ENCODE measurements around the gene CMTM5.
"Not testable (repeated sequence)": the region's sequence is repeated elsewhere in the genome, so short reads cannot be mapped to it uniquely, and the experiment has no call there.

Gene CMTM5

DNA sequence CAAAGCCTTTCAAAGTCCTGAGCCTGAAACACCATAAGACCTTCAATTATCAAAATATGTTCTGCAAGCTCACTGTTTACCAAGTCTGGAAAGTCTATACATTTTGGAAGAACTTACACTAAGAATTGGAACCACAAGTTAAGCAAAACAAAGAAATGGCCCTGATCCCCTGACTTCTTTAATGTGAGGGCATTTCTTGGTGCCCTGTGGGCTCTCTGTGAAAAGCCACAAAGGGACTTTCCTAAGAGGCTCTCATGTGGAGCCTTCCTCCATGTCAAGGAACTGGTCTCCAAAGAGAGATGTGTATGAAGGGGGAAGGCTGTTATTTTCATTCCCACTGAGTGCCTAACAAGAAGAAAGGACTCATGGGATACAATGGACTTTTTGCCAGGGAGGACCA lies 44.7 kb downstream of the CMTM5 start:
- Histone ChIP-seq H3K9me2 (replicated peaks; ENCODE audit: low read depth, low read length) (no peaks in the 10 kb centered on the region), H3K4me3 (ENCODE audit: low read length, poor library complexity, severe bottlenecking) (no peak overlapping the region), H3K9me3 (ENCODE audit: insufficient read depth, low read depth, low read length) (no peaks in the 10 kb centered on the region), H3K79me2 (ENCODE audit: insufficient read depth, low read length) (no peaks in the 10 kb centered on the region), H3K27me3 (ENCODE audit: insufficient read depth, low read length, poor library complexity, severe bottlenecking) (no peaks in the 10 kb centered on the region), H2AFZ (ENCODE audit: low read length) (no peak overlapping the region), H3K9ac (ENCODE audit: low read depth, low read length, poor library complexity, severe bottlenecking) (no peak overlapping the region), H3F3A (ENCODE audit: low read depth) (no peaks in the 10 kb centered on the region), H3K4me1 (ENCODE audit: insufficient read depth, low read length, poor library complexity, severe bottlenecking) (no peaks in the 10 kb centered on the region), H3K36me3 (ENCODE audit: insufficient read depth, low read length) (no peaks in the 10 kb centered on the region), H3K4me2 (ENCODE audit: low read depth, low read length, poor library complexity, severe bottlenecking) (no peak overlapping the region), H4K20me1 (ENCODE audit: insufficient read depth, low read length, poor library complexity, severe bottlenecking) (no peaks in the 10 kb centered on the region)
- TF ChIP-seq EZH2phosphoT487 (IDR thresholded peaks at IDR 0.05; ENCODE audit: borderline replicate concordance), result no peak
- TF ChIP-seq CTCF (conservative IDR thresholded peaks at IDR 0.05; ENCODE audit: low read length), result no peak

GRCh38 chr14:23423657-23424056 lies 46.8 kb downstream of the CMTM5 start:
- Histone ChIP-seq H3K4me3 (ENCODE audit: low read length, poor library complexity, severe bottlenecking) (no peak overlapping the region), H2AFZ (ENCODE audit: low read length) (no peak overlapping the region), H3K9ac (ENCODE audit: low read depth, low read length, poor library complexity, severe bottlenecking) (no peak overlapping the region), H3K4me2 (ENCODE audit: low read depth, low read length, poor library complexity, severe bottlenecking) (no peak overlapping the region), H3K27me3 (ENCODE audit: insufficient read depth, low read length, poor library complexity, severe bottlenecking) (no peaks in the 10 kb centered on the region), H3K4me1 (ENCODE audit: insufficient read depth, low read length, poor library complexity, severe bottlenecking) (no peaks in the 10 kb centered on the region), H3K79me2 (ENCODE audit: insufficient read depth, low read length) (no peaks in the 10 kb centered on the region), H4K20me1 (ENCODE audit: insufficient read depth, low read length, poor library complexity, severe bottlenecking) (no peaks in the 10 kb centered on the region), H3K9me3 (ENCODE audit: insufficient read depth, low read depth, low read length) (no peaks in the 10 kb centered on the region), H3F3A (ENCODE audit: low read depth) (no peaks in the 10 kb centered on the region), H3K36me3 (ENCODE audit: insufficient read depth, low read length) (no peaks in the 10 kb centered on the region), H3K9me2 (replicated peaks; ENCODE audit: low read depth, low read length) (no peaks in the 10 kb centered on the region)
- TF ChIP-seq EZH2phosphoT487 (IDR thresholded peaks at IDR 0.05; ENCODE audit: borderline replicate concordance), result no peak
- TF ChIP-seq CTCF (conservative IDR thresholded peaks at IDR 0.05; ENCODE audit: low read length), result no peak

DNA sequence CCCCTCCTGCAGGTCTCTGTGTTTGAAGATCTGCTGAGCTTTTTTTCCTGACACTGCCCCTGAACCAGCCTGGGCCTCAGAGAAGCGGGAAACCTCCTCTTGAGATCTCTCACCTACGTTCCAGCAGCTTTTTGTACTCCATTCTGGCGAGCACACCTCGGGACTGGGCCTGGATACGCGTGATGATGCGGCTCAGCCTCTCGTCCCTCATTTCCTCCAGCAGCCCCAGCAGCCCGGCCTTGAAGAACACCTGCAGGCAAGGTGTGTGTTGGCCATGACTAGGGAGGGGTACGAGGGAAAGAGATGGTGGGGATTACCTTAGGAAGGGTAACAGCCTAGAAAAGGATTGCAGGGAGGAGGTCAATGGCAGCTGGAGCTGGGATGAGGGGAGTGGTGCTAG lies 48.3 kb downstream of the CMTM5 start:
- Histone ChIP-seq H3K27me3 (ENCODE audit: insufficient read depth, low read length, poor library complexity, severe bottlenecking) (no peaks in the 10 kb centered on the region), H3K4me2 (ENCODE audit: low read depth, low read length, poor library complexity, severe bottlenecking) (no peak overlapping the region), H4K20me1 (ENCODE audit: insufficient read depth, low read length, poor library complexity, severe bottlenecking) (no peaks in the 10 kb centered on the region)

GRCh38 chr14:23425798-23426197 lies 49.0 kb downstream of the CMTM5 start:
- H3K9me3 ChIP-seq (ENCODE audit: insufficient read depth, low read depth, low read length), result not testable (repeated sequence)

More for the DNA sequence above, 48.3 kb downstream of the CMTM5 start:
- Histone ChIP-seq H3K9ac (ENCODE audit: low read depth, low read length, poor library complexity, severe bottlenecking) (no peak overlapping the region), H3K79me2 (ENCODE audit: insufficient read depth, low read length) (no peaks in the 10 kb centered on the region), H3K4me3 (ENCODE audit: low read length, poor library complexity, severe bottlenecking) (no peak overlapping the region), H3K9me2 (replicated peaks; ENCODE audit: low read depth, low read length) (no peaks in the 10 kb centered on the region), H3K36me3 (ENCODE audit: insufficient read depth, low read length) (no peaks in the 10 kb centered on the region), H3F3A (ENCODE audit: low read depth) (no peaks in the 10 kb centered on the region), H2AFZ (ENCODE audit: low read length) (no peak overlapping the region), H3K9me3 (ENCODE audit: insufficient read depth, low read depth, low read length) (no peaks in the 10 kb centered on the region), H3K4me1 (ENCODE audit: insufficient read depth, low read length, poor library complexity, severe bottlenecking) (no peaks in the 10 kb centered on the region)
- no peak for TF ChIP-seq CTCF (conservative IDR thresholded peaks at IDR 0.05; ENCODE audit: low read length)
- TF ChIP-seq EZH2phosphoT487 (IDR thresholded peaks at IDR 0.05; ENCODE audit: borderline replicate concordance), result no peak

More at GRCh38 chr14:23425798-23426197, 49.0 kb downstream of the CMTM5 start:
- H3K4me1 ChIP-seq (ENCODE audit: insufficient read depth, low read length, poor library complexity, severe bottlenecking); H2AFZ ChIP-seq (ENCODE audit: low read length); H4K20me1 ChIP-seq (ENCODE audit: insufficient read depth, low read length, poor library complexity, severe bottlenecking); H3K36me3 ChIP-seq (ENCODE audit: insufficient read depth, low read length); H3K9me2 ChIP-seq (replicated peaks; ENCODE audit: low read depth, low read length); H3F3A ChIP-seq (ENCODE audit: low read depth); H3K4me3 ChIP-seq (ENCODE audit: low read length, poor library complexity, severe bottlenecking); H3K9ac ChIP-seq (ENCODE audit: low read depth, low read length, poor library complexity, severe bottlenecking); H3K27me3 ChIP-seq (ENCODE audit: insufficient read depth, low read length, poor library complexity, severe bottlenecking); H3K4me2 ChIP-seq (ENCODE audit: low read depth, low read length, poor library complexity, severe bottlenecking); H3K79me2 ChIP-seq (ENCODE audit: insufficient read depth, low read length): not testable (repeated sequence)

Measured in Loucy (cell line).